C4-2B (cell line): Measurements from ENCODE around the gene TMEM51.

Source experiments
- ZFX ChIP-seq: fragments of 450-650 bp; IDR thresholded peaks from 2 replicates; pipeline ENCODE4 v1.6.1; 2017
- TF ChIP-seq, protein P1 (sequence below): fragments of 450-650 bp; conservative IDR thresholded peaks from 2 replicates; pipeline ENCODE4 v1.5.1; 2017; ENCODE audit warnings: mild to moderate bottlenecking

DNA sequence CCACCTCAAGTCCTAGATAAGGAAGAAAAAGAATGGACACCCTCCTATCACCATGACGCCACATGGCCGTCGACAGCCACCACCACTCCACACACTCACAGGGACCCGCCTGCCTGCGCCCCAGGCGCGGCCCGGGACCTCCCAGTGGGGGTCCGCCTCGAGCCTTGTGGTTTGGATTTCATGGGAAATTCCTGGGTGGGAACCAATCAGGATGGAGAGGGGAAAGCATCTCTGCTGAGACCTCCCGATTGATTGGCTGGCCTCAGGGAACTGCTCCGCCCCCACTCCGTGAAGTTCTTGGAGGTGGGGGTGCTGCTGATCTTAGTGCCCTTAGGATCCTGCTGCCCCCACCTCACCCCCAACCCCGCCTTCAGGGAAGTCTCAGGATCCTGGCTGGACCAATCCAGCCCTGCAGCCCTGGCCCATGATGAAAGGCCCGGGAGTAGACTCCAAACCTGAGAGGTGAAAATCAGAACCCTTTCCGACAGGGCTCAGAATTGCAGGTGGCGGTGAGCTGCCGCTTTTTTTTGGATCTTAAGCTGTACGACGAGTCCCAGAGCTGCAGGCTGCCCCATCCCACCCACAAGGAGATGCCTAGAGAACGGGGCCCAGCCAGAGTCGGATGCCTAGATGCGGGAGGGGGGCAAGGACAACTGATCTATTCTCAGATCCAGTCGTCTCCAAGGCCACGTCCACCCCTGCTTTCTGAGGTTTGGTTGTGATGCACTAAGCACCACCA lies 29.0 kb upstream of the TMEM51 start:
- TF ChIP-seq, protein P1, sequence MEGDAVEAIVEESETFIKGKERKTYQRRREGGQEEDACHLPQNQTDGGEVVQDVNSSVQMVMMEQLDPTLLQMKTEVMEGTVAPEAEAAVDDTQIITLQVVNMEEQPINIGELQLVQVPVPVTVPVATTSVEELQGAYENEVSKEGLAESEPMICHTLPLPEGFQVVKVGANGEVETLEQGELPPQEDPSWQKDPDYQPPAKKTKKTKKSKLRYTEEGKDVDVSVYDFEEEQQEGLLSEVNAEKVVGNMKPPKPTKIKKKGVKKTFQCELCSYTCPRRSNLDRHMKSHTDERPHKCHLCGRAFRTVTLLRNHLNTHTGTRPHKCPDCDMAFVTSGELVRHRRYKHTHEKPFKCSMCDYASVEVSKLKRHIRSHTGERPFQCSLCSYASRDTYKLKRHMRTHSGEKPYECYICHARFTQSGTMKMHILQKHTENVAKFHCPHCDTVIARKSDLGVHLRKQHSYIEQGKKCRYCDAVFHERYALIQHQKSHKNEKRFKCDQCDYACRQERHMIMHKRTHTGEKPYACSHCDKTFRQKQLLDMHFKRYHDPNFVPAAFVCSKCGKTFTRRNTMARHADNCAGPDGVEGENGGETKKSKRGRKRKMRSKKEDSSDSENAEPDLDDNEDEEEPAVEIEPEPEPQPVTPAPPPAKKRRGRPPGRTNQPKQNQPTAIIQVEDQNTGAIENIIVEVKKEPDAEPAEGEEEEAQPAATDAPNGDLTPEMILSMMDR: no peak
- TF ChIP-seq ZFX: no peak
